ENCODE data around the gene TAF1C. TPM values are rescaled to one million over a fixed set of nuclear protein-coding genes. Genes with fewer than 3 reads are reported as not detected.
A peak's percentile ranks its signal among the peaks of the same experiment; 100 is the strongest.

Gene TAF1C
- total RNA-seq, 6 donors from 2014 or later = 23.2 to 227 (median 65.0) TPM

DNA sequence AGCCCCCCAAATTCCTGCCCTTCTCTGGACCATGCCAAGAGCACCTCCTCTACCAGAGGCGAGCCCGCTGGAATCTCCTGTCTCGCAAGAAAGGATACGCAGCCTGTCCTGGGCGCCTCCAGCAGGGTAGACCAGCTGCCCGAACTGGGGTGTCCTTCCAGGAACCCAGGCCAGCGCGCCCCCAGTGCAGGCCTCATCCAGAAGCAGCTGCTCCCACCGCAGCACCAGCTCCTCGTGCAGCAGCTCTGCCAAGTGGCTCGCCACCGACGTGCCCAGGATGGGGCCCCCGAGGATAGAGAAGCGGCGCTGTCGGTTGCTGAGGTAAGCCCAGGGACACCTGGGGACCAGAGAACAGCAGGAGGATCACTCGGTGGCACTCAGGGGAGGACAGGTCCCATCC, 4.8 kb downstream of the TAF1C start:
- Histone ChIP-seq H3K36me3 (peaks cover 29 to 67% (median 59%) of the 10 kb centered on the region in 4 donors), H3K27me3 (no peaks in the 10 kb centered on the region), H3K27ac (peak overlapping the region in 1 of 4 donors; percentile 88), H3K4me1 (peaks cover 22 to 69% (median 41%) of the 10 kb centered on the region in 4 donors), H3K4me3 (no peak overlapping the region), H3K9me3 (no peaks in the 10 kb centered on the region)
- ATAC-seq (ENCODE audit: low FRiP score in 2 of 2) (no peak), DNase-seq (peak in 1 of 2 donors; percentile 71)
- TF ChIP-seq, protein P1, sequence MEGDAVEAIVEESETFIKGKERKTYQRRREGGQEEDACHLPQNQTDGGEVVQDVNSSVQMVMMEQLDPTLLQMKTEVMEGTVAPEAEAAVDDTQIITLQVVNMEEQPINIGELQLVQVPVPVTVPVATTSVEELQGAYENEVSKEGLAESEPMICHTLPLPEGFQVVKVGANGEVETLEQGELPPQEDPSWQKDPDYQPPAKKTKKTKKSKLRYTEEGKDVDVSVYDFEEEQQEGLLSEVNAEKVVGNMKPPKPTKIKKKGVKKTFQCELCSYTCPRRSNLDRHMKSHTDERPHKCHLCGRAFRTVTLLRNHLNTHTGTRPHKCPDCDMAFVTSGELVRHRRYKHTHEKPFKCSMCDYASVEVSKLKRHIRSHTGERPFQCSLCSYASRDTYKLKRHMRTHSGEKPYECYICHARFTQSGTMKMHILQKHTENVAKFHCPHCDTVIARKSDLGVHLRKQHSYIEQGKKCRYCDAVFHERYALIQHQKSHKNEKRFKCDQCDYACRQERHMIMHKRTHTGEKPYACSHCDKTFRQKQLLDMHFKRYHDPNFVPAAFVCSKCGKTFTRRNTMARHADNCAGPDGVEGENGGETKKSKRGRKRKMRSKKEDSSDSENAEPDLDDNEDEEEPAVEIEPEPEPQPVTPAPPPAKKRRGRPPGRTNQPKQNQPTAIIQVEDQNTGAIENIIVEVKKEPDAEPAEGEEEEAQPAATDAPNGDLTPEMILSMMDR (IDR thresholded peaks at IDR 0.05) = no peak
- TF ChIP-seq EP300 (IDR thresholded peaks at IDR 0.05) = no peak
- no peak for TF ChIP-seq POLR2AphosphoS5 (IDR thresholded peaks at IDR 0.05)
- 98 to 100% methylated on average over 6 to 15 of the region's 18 CpGs for WGBS, 2 donors

DNA sequence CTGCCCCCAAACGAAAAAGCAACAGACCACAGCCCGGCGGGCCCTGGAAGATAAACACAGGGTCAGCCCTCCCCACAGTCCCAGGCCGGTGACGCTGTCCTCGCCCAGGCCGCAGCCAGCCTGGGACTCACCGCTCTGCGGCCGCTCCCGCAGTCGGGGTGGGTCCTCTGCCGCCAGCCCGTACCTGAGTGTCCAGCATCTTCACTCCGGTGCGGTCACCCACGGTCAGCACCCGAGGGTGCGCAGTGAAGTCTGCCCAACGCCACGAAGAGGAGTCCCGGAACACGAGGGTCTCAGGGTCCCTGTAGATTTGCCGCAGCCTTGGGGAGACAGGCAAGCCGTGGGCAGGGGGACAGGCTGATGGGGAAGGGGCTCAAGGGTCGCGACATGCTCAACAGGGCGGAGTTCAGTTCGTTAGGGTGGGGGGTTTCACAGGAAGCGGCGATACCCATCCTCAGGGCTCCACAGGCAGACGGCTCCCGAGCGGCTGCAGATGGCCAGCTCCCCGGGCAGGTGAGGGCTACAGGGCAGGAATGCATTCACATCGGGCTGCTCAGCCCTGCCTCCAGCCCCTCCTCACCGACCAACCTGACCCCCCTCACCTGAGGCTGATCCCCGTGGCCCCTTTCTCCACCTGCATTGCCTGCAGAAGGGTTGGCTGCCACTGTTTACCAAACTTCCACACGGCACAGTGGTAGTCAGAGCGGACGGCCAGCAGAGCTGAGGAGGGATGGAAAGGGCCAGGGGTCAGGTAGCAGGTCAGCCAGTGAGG, 5.5 kb downstream of the TAF1C start:
- Histone ChIP-seq H3K27ac (peak overlapping the region in 2 of 4 donors; percentile 7 to 88), H3K9me3 (no peaks in the 10 kb centered on the region), H3K36me3 (peaks cover 29 to 67% (median 59%) of the 10 kb centered on the region in 4 donors), H3K4me3 (no peak overlapping the region), H3K4me1 (peaks cover 30 to 72% (median 48%) of the 10 kb centered on the region in 4 donors), H3K27me3 (no peaks in the 10 kb centered on the region)
- ATAC-seq (ENCODE audit: low FRiP score in 2 of 2) (no peak), DNase-seq (peak in 1 of 2 donors; percentile 81)
- WGBS, 2 donors = 93 to 95% methylated on average over 5 to 41 of the region's 41 CpGs
- TF ChIP-seq, protein P1 (IDR thresholded peaks at IDR 0.05) = no peak
- TF ChIP-seq EP300 (IDR thresholded peaks at IDR 0.05) = no peak
- TF ChIP-seq POLR2AphosphoS5 (IDR thresholded peaks at IDR 0.05) = no peak
- TF ChIP-seq POLR2A (IDR thresholded peaks at IDR 0.05) = no peak

DNA sequence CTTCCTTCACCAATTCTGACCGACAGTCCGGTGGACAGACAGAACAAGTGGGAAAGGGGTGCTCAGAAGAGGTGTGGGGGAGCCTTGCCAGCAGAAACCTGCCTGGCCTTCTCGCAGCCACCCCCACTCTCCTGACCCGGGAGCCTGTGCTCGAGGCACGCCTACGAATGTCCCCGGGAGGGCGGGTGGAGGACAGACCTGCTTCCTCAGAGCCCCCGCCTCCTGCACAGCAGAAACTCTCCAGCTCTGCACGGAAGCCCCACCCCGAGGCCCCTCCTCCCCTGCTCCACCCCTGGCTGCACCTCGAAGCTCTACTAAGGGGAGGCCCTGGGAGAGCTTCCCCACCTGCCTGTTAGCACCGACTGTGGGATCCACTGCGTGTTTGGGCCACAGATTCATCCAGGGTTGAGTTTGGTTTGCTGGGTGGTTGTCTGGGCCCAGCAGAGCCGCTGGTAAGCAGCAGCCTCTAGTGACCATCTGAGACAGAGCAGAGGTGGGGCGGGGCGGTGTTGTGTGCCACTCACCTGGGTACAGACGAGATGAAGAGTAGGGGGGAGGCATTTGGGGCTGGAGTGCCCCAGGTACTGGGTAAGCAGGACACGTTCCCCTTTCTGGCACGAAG, 6.2 kb downstream of the TAF1C start:
- TF ChIP-seq EP300 (IDR thresholded peaks at IDR 0.05) (no peak), POLR2AphosphoS5 (IDR thresholded peaks at IDR 0.05) (no peak), POLR2A (IDR thresholded peaks at IDR 0.05) (no peak)
- TF ChIP-seq, protein P1 (IDR thresholded peaks at IDR 0.05) = no peak
- WGBS, 2 donors = 74 to 84% methylated on average over 11 to 18 of the region's 21 CpGs
- Histone ChIP-seq H3K9me3 (no peaks in the 10 kb centered on the region), H3K4me3 (no peak overlapping the region), H3K27me3 (no peaks in the 10 kb centered on the region), H3K36me3 (peaks cover 29 to 67% (median 59%) of the 10 kb centered on the region in 4 donors), H3K27ac (peak overlapping the region in 1 of 4 donors; percentile 88), H3K4me1 (peaks cover 32 to 72% (median 49%) of the 10 kb centered on the region in 4 donors)
- ATAC-seq (ENCODE audit: low FRiP score in 2 of 2) (no peak), DNase-seq (peak in 1 of 2 donors; percentile 64)

DNA sequence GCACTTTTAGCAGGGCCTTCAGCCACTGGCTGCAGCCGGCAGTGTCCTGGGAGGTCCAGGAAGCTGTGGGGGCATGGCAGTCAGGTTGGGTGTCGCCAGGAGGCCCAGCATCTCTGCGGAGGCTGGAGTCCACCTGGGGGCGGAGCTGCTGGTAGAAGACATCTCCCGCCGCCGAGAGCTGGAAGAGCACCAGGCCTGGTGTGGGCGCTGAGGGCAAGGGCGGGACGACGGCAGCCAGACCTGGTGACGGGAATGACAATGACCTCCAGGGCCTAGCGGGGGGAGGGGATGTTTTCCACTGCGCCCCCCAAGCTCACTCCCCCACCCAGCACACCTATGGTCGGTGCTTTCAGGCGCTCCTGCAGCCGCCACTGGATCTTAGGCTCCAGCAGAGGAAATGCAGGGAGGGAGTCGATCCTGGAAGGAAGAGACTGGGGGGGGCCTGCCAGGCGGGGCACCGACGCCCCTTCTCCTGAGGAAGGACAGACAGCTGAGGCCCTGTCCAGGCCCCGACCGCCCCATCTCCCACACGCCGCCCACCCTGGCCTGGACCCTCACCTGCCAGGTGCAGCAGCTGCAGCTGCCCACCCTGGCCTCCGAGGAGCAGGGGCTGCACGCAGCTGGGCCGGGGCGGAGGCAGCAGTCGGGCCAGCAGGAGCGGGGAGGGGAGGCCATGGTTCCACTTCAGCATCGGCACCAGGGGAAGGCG, 7.1 kb downstream of the TAF1C start:
- no peaks in the 10 kb centered on the region for H3K27me3 ChIP-seq
- peak overlapping the region in 1 of 4 donors; percentile 88 for H3K27ac ChIP-seq
- 84 to 88% methylated on average over 14 to 29 of the region's 33 CpGs for WGBS, 2 donors
- ATAC-seq (ENCODE audit: low FRiP score in 2 of 2) (no peak), DNase-seq (peak in 1 of 2 donors; percentile 72)
- peaks cover 29 to 67% (median 58%) of the 10 kb centered on the region in 4 donors for H3K36me3 ChIP-seq
- H3K4me1 ChIP-seq = peaks cover 30 to 74% (median 50%) of the 10 kb centered on the region in 4 donors
- TF ChIP-seq, protein P1 (IDR thresholded peaks at IDR 0.05) = no peak
- TF ChIP-seq EP300 (IDR thresholded peaks at IDR 0.05) (no peak), POLR2A (IDR thresholded peaks at IDR 0.05) (no peak), POLR2AphosphoS5 (IDR thresholded peaks at IDR 0.05) (no peak)
- H3K9me3 ChIP-seq = no peaks in the 10 kb centered on the region
- H3K4me3 ChIP-seq = no peak overlapping the region
